OCI-LY7 (cell line): ENCODE results near the gene DPYD.

Experiments
- CTCF ChIP-seq: fragments of 200-600 bp; sonication (generic); conservative IDR thresholded peaks from 2 replicates; pipeline ENCODE4 v1.5.1; 2014; ENCODE audit warnings: mild to moderate bottlenecking, antibody characterized with exemption, low read length, moderate library complexity, mixed read lengths
- EZH2phosphoT487 ChIP-seq: fragments of 200-600 bp; sonication (generic); IDR thresholded peaks from 2 replicates; pipeline ENCODE4 v1.6.1; 2018; ENCODE audit warnings: low read depth, borderline replicate concordance, mild to moderate bottlenecking, mixed run types, antibody characterized with exemption, low read length, moderate library complexity, mixed read lengths

DNA sequence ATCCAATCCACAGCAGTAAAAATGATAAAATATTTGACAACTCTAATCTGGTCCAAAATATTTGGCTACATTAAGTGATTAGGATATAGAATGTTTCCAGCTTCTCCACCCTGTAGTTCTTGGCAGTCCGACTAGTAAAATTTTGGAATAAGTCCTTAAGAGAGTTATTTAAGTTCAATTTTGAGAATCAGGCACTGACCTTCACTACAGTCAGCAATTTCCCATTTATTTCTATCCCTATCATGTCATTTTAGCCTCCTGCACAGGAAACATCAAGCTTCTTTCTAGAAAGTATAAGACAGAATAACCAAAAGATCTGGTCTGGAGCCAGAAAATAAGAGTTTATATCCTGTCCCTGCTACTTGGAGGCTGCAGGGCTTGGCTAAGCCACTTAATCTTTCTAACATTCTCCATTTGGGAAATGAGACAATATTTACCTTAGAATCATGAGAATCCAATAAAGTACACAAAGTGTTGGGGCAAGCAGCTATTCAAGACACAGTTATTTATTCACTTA is 162.2 kb downstream of the DPYD start:
- TF ChIP-seq CTCF (no peak), EZH2phosphoT487 (no peak)
